OCI-LY1 (cell line): ENCODE measurements around the gene MYO1E.

Experiments
- H2AFZ ChIP-seq: fragments of 200-600 bp; sonication (generic), shearing (Covaris generic); 2 replicates; pipeline ENCODE4 v1.6.0; 2014; ENCODE audit warnings: antibody characterized with exemption, mild to moderate bottlenecking, low read length
- H3F3A ChIP-seq: fragments of 200-600 bp; sonication (generic), shearing (Covaris generic); 2 replicates; pipeline ENCODE4 v1.6.0; 2014; ENCODE audit warnings: mild to moderate bottlenecking, antibody characterized with exemption, low read length, moderate library complexity; ENCODE audit not compliant: insufficient read depth
- H3K27ac ChIP-seq: fragments of 200-600 bp; sonication (generic); 2 replicates; pipeline ENCODE4 v1.5.1; 2014; ENCODE audit warnings: low read length, mixed run types, mild to moderate bottlenecking, low read depth; ENCODE audit not compliant: poor library complexity, severe bottlenecking
- H3K27me3 ChIP-seq: fragments of 200-600 bp; sonication (generic); 2 replicates; pipeline ENCODE4 v1.6.0; 2014; ENCODE audit warnings: antibody characterized with exemption, mild to moderate bottlenecking, low read length, moderate library complexity; ENCODE audit not compliant: insufficient read depth
- H3K36me3 ChIP-seq: fragments of 200-600 bp; sonication (generic); 2 replicates; pipeline ENCODE4 v1.6.1; 2014; ENCODE audit warnings: mild to moderate bottlenecking, antibody characterized with exemption, low read length, moderate library complexity, mixed read lengths; ENCODE audit not compliant: insufficient read depth
- H3K4me1 ChIP-seq: fragments of 200-600 bp; sonication (generic); 2 replicates; pipeline ENCODE4 v1.5.1; 2014; ENCODE audit warnings: mild to moderate bottlenecking, low read length, moderate library complexity; ENCODE audit not compliant: insufficient read depth, severe bottlenecking
- H3K4me2 ChIP-seq: fragments of 200-600 bp; sonication (generic), shearing (Covaris generic); 2 replicates; pipeline ENCODE4 v1.6.1; 2014; ENCODE audit warnings: low read length
- H3K4me3 ChIP-seq: fragments of 200-600 bp; sonication (generic); 2 replicates; pipeline ENCODE4 v1.5.1; 2014; ENCODE audit warnings: low read length, low read depth, mild to moderate bottlenecking, mixed read lengths; ENCODE audit not compliant: poor library complexity, severe bottlenecking
- H3K79me2 ChIP-seq: fragments of 200-600 bp; shearing (Covaris generic); 2 replicates; pipeline ENCODE4 v1.6.1; 2016; ENCODE audit warnings: mixed run types, low read length, mixed read lengths; ENCODE audit not compliant: insufficient read depth
- H3K9ac ChIP-seq: fragments of 200-600 bp; sonication (generic), shearing (Covaris generic); 2 replicates; pipeline ENCODE4 v1.6.1; 2014; ENCODE audit warnings: mild to moderate bottlenecking, low read length, mixed read lengths
- H3K9me2 ChIP-seq: fragments of 200-600 bp; sonication (generic), shearing (Covaris generic); 2 replicates; pipeline ENCODE4 v1.6.1; 2014; ENCODE audit warnings: low read depth, mild to moderate bottlenecking, low read length, mixed read lengths
- H3K9me3 ChIP-seq: fragments of 200-600 bp; shearing (Covaris generic); 2 replicates; pipeline ENCODE4 v1.6.1; 2014; ENCODE audit warnings: low read length, mixed read lengths
- H4K20me1 ChIP-seq: fragments of 200-600 bp; sonication (generic), shearing (Covaris generic); 2 replicates; pipeline ENCODE4 v1.6.0; 2016; ENCODE audit warnings: mild to moderate bottlenecking, low read length; ENCODE audit not compliant: insufficient read depth
- EZH2 ChIP-seq: fragments of 200-600 bp; sonication (generic), shearing (Covaris generic); IDR thresholded peaks from 2 replicates; pipeline ENCODE4 v1.8.0; 2017; ENCODE audit warnings: borderline replicate concordance, mixed run types, mild to moderate bottlenecking, antibody characterized with exemption, low read length, moderate library complexity, mixed read lengths
- TF ChIP-seq, protein P1 (sequence below): fragments of 200-600 bp; sonication (generic), shearing (Covaris generic); IDR thresholded peaks from 2 replicates; pipeline ENCODE4 v1.5.1; 2017; ENCODE audit warnings: mild to moderate bottlenecking, antibody characterized with exemption, low read length, moderate library complexity, mixed read lengths

The MYO1E gene

DNA sequence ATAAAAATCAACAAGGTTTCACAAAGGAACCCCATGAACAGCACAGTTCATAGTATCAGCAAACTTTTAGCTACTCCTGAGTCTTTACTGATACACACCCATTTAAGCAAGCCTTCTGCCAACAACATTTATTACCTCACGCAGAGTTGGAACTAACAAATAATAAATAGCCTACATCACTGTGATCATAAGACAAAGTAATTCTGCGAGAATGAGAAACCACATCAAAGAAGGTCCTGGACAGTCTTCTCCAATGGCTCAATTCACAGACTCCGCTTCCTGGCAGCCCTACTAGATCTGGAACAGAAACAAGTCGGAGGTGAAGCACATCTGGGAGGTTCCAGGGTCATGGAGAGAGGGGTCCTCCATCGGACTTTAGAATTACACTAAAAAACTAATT, 129.0 kb downstream of the MYO1E start:
- Histone ChIP-seq H3K4me2 (no peak overlapping the region), H3K27me3 (no peaks in the 10 kb centered on the region), H3K79me2 (no peaks in the 10 kb centered on the region; the same call in 1 of the 2 replicates), H3K9me2 (no peaks in the 10 kb centered on the region), H3F3A (no peaks in the 10 kb centered on the region), H4K20me1 (no peaks in the 10 kb centered on the region), H3K4me1 (peaks cover 13% of the 10 kb centered on the region), H3K36me3 (peaks cover 44% of the 10 kb centered on the region; the same call in 1 of the 2 replicates), H2AFZ (no peak overlapping the region), H3K9me3 (no peaks in the 10 kb centered on the region), H3K9ac (no peak overlapping the region), H3K4me3 (no peak overlapping the region), H3K27ac (no peak overlapping the region)
- TF ChIP-seq, protein P1, sequence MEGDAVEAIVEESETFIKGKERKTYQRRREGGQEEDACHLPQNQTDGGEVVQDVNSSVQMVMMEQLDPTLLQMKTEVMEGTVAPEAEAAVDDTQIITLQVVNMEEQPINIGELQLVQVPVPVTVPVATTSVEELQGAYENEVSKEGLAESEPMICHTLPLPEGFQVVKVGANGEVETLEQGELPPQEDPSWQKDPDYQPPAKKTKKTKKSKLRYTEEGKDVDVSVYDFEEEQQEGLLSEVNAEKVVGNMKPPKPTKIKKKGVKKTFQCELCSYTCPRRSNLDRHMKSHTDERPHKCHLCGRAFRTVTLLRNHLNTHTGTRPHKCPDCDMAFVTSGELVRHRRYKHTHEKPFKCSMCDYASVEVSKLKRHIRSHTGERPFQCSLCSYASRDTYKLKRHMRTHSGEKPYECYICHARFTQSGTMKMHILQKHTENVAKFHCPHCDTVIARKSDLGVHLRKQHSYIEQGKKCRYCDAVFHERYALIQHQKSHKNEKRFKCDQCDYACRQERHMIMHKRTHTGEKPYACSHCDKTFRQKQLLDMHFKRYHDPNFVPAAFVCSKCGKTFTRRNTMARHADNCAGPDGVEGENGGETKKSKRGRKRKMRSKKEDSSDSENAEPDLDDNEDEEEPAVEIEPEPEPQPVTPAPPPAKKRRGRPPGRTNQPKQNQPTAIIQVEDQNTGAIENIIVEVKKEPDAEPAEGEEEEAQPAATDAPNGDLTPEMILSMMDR, result no peak
- TF ChIP-seq EZH2, result no peak

DNA sequence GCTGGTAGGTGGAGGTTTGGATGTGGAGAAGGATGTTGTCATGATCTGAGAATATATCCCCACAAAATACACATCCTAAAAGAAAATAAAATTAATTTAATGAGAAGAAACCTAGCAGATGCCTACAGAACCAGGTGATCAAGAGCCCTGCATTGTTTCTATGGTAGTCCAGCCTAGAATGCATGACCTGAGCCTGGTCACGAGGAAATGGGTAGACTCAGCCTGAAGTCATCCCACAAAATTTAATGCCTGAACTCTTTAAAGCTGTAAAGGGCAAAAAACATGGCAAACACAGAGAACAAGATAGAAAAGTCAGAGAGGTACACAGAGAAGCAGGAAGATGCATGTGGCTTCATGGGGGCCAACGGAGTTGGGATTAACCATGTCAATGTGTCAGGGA, 130.0 kb downstream of the MYO1E start:
- H3K4me3 ChIP-seq, result no peak overlapping the region
- TF ChIP-seq, protein P1, result no peak
- no peak for TF ChIP-seq EZH2
- H2AFZ ChIP-seq, result no peak overlapping the region
- H3K36me3 ChIP-seq, result peaks cover 44% of the 10 kb centered on the region; the same call in 1 of the 2 replicates
- no peak overlapping the region for H3K4me2 ChIP-seq
- H3K9me2 ChIP-seq, result no peaks in the 10 kb centered on the region
- no peak overlapping the region for H3K27ac ChIP-seq
- no peaks in the 10 kb centered on the region for H3K27me3 ChIP-seq
- H3K79me2 ChIP-seq, result no peaks in the 10 kb centered on the region; the same call in 1 of the 2 replicates
- H3K9me3 ChIP-seq, result no peaks in the 10 kb centered on the region
- no peaks in the 10 kb centered on the region for H3F3A ChIP-seq
- H3K9ac ChIP-seq, result no peak overlapping the region
- no peaks in the 10 kb centered on the region for H4K20me1 ChIP-seq
- peaks cover 10% of the 10 kb centered on the region for H3K4me1 ChIP-seq

DNA sequence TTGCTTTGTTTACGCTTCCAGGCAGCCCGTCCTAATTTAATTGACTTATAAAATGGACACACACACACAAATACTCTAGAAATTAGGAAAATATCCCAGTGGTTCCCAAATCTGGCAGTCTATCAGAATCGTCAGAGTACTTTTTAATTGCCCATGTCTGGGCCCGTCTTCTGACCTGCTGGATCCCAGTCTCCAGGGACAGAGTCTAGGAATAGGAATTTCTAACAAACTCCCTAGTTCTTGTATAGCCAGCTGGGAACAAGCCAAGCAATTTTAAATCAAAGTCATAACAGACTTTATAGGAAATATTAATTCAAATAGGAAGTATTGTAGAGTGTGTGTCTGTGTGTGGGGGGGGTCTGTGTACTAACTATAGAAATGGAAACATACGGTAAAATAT, 132.6 kb downstream of the MYO1E start:
- Histone ChIP-seq H3K27me3 (no peaks in the 10 kb centered on the region), H3K4me2 (no peak overlapping the region), H3K4me1 (peaks cover 17% of the 10 kb centered on the region), H3F3A (no peaks in the 10 kb centered on the region), H3K36me3 (peaks cover 43% of the 10 kb centered on the region; the same call in 1 of the 2 replicates), H4K20me1 (no peaks in the 10 kb centered on the region), H3K79me2 (no peaks in the 10 kb centered on the region; the same call in 1 of the 2 replicates), H3K4me3 (no peak overlapping the region), H3K9ac (no peak overlapping the region), H2AFZ (no peak overlapping the region), H3K9me2 (no peaks in the 10 kb centered on the region), H3K9me3 (no peaks in the 10 kb centered on the region), H3K27ac (no peak overlapping the region)
- TF ChIP-seq, protein P1, result no peak
- TF ChIP-seq EZH2, result no peak
